ENCODE results near the gene PIP5K1C.

The PIP5K1C gene

DNA sequence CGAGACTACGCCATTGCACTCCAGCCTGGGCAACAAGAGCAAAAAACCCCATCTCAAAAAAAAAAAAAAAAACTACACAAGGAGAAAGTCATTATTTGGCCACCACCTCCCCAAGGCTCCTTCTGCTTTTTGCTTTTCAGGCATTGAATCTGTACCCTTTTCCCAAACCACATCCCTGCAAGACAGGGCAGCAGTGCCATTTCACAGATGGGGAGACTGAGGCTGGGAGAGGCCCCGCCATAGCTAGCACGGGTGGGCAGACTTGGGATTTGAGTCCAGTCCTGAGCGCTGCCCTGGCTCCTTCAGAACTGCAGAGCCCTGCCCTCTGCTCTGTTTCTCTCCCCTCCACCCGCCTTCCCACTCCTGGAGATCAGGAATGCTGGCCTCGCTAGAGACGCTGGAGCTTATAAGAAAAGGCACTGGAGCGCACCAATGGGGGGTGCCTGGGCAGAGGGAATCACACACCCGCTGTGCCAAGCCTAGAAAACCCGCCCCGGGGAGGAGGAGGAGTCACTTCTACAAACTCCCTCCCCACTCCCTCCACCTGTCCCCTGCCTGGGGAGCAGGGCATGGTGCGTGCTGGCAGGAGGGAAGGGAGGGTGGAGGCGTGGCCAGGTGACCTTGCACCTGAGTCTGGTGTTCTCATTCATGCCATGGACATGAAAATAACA is 25.5 kb upstream of the PIP5K1C start:
- ATAC-seq (no peak), DNase-seq (no peak)
- Mint-ChIP-seq H3K4me1 (peaks cover 30% of the 10 kb centered on the region), H3K27me3 (peaks cover 27% of the 10 kb centered on the region), H3K9me3 (no peaks in the 10 kb centered on the region), H3K27ac (no peak overlapping the region), H3K4me3 (no peak overlapping the region)

DNA sequence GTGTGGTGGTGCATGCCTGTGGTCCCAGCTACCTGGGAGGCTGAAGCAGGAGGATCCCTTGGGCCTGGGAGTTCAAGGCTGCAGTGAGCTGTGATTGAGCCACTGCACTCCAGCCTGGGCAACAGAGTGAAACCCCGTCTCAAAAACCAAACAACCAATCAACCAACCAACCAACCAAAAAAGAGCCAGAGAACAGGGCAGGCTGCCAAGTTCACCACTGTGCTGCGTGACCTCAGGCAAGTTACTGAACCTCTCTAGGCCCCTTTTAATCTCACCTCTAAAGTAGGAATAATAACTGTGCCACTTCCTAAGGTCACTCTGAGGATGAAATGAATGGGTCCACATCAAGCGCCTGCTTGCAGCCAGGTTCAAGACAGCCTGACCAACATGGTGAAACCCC is 24.9 kb upstream of the PIP5K1C start:
- H3K27me3 Mint-ChIP-seq: peaks cover 34% of the 10 kb centered on the region
- DNase-seq: no peak
- ATAC-seq: no peak
- H3K9me3 Mint-ChIP-seq: no peaks in the 10 kb centered on the region
- H3K27ac Mint-ChIP-seq: peak overlapping the region in 1 of 2 donors; percentile 84
- H3K4me3 Mint-ChIP-seq: no peak overlapping the region
- H3K4me1 Mint-ChIP-seq: peaks cover 31% of the 10 kb centered on the region

DNA sequence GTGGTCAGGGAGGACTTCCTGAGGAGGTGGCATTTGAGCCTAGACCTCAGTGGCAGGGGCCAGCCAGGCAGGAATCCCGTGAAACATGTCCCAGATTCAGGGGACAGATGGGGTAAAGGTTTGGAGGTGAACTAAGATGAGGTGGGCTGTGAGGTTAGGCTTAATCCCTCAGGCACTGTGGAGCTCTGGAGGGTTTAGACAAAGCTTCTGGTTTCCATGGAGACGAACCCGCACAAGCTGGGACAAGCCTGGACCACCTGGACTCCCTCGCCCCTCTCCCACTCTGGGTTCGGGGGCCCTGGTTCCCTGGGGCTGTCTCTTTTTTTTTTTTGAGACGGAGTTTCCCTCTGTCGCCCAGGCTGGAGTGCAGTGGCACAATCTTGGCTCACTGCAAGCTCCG is 23.6 kb upstream of the PIP5K1C start:
- no peak for DNase-seq
- Mint-ChIP-seq H3K4me3 (no peak overlapping the region), H3K27ac (no peak overlapping the region)

DNA sequence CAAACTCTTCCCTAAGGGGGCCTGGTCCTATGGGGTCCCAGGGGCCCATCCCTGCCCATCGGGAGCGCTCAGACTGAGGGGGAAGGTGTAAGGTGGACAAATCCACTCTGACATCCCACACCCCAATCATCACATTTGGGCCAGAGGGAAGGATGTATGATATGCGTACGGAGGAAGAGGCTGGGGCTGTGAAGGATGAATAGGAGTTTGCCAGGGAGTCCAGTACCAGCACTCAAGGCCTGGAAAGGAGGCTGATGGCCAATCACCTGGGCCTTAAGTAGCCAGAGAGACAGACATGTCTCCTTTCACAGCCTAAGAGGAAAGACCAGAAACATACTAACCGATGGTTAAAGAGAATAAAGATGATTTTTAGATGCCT is 22.8 kb upstream of the PIP5K1C start:
- Mint-ChIP-seq H3K4me3 (no peak overlapping the region), H3K4me1 (peaks cover 35% of the 10 kb centered on the region), H3K27me3 (peaks cover 44% of the 10 kb centered on the region), H3K27ac (no peak overlapping the region), H3K9me3 (no peaks in the 10 kb centered on the region)
- ATAC-seq (no peak), DNase-seq (no peak)

More for the DNA sequence above, 23.6 kb upstream of the PIP5K1C start:
- H3K9me3 Mint-ChIP-seq: no peaks in the 10 kb centered on the region
- H3K27me3 Mint-ChIP-seq: peaks cover 44% of the 10 kb centered on the region
- peaks cover 35% of the 10 kb centered on the region for H3K4me1 Mint-ChIP-seq
- no peak for ATAC-seq

DNA sequence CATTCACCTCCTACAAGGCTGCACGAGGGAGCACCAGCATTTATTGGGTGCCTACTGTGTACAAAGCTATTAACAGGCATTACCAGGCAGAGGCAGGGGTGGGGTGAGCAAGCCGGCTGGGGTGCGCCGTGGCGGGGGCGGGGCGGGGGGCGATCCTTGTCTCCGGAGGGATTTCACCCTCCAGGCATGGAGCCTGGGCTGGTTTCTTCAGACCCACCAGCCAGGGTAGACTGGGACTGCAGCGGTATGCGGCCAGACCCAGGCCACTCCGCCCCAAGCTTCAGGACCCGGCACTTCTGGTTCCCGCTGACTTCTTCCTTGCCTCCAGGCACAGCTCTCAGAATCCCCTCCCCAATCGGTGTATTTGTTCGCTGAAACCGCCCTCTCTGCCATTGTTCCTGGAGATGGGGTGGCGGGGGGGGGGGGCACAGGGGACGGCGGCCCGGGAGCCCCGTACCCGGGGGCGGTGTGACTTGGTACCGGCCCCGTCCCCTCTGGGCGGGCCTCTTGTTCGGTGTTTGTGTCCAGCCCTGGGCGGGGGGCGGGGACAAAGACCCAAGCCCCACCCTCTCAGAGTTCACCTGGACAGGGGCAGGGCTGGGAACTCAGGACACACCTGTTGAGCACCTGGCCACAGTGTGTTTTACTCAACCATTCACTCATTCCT is 22.3 kb upstream of the PIP5K1C start:
- ATAC-seq (no peak), DNase-seq (no peak)
- Mint-ChIP-seq H3K27ac (no peak overlapping the region), H3K27me3 (peaks cover 44% of the 10 kb centered on the region), H3K9me3 (no peaks in the 10 kb centered on the region), H3K4me1 (peaks cover 35% of the 10 kb centered on the region), H3K4me3 (peak overlapping the region; percentile 60 to 79)

DNA sequence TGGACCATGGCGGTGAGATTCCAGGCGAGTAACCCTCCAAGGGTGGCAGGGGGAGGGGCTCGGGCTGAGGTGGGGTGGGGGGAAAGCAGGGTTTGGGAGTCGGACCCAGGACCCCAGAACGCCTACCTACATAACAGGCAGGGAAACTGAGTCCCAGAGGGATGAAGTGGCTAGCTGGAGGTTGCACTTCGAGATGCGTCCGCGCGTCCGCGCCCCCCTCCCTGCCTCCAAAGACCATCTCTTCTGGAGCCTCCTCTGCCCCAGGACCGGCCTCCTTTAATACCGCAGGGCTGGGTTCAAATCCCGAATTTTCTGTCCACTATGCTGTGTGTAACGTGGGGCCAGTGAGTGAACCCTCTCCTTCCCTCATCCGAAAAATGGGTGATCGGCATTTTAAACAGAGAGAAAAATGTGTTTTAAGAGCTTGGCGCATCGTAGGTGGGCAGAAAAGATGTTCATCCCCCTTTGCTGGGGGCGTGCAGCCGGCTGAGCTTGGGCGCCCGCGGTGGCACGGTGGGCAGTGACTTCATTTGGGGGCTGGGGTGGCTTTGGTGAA is 21.7 kb upstream of the PIP5K1C start:
- Mint-ChIP-seq H3K27ac (no peak overlapping the region), H3K4me3 (peak overlapping the region; percentile 69 to 79), H3K4me1 (peaks cover 35% of the 10 kb centered on the region), H3K27me3 (peaks cover 44% of the 10 kb centered on the region), H3K9me3 (no peaks in the 10 kb centered on the region)
- ATAC-seq: no peak
- DNase-seq: no peak

DNA sequence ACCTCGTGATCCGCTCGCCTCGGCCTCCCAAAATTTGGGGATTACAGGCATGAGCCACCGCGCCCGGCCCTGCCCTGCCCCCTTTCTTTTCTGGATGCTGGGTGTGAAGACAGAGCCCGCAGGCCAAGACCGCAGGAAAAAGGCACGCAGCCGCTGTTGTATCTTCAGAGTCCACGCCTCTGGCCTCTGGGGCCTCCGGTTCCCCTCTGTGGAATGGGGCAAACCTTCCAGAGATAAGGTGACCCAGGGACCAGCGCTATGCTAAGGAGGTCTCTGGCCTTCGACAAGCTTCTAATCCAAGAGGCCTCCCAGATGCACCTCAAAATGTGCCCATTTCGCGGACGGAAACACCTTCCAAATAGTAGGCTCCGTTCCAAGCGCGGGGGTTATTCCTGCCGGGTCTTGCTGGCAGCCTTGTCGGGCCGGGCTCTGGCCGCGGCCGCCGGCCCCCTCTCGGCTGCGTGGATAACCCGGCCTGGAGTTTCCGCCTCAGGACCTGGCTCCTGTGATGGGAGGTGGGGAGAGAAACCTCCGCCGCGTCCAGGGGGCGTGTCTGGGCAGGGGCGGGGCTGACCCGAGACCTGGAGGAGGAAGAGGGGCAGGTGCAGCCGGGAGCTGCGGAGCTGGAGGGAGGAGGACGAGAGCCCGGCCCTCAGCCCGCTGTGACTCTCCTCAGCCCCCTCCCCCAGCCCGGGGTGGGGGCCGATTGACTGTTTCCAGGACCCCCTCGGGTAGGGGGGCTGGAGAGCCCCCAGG is 21.0 kb upstream of the PIP5K1C start:
- peak; percentile 90 to 91 for DNase-seq
- Mint-ChIP-seq H3K4me3 (peak overlapping the region; percentile 69 to 79), H3K27ac (no peak overlapping the region), H3K27me3 (peaks cover 44% of the 10 kb centered on the region), H3K9me3 (no peaks in the 10 kb centered on the region), H3K4me1 (peaks cover 35% of the 10 kb centered on the region)
- ATAC-seq: peak; percentile 88

DNA sequence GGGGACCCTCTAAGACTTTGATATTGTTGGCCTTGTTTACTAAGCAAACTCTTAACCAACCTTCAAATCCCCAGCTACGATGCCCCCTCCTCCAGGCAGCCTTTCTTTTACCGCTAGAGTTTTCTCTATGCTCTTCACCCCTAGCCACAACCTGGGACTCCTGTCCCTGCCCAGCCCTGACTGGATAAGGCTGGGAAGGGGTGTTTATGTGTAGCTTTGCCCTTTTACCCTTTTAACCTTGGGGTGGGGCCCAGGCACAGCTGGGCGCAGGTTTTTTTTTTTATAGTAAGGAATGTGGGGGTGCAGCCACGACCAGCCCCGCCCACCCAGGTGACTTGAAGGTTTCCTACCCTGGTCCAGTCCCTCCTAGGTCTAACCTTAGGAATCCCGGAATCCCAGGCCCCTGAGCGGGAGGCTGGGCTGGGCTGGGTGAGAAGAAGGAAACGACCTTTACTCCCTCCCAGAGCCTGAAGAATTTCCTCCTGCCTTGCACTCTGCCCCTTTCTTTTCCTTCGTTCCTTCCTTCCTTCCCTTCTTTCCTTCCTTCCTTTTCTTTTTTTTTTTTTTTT is 20.2 kb upstream of the PIP5K1C start:
- Mint-ChIP-seq H3K27me3 (peaks cover 44% of the 10 kb centered on the region), H3K27ac (no peak overlapping the region), H3K9me3 (no peaks in the 10 kb centered on the region), H3K4me1 (peaks cover 32% of the 10 kb centered on the region), H3K4me3 (no peak overlapping the region)
- DNase-seq: no peak
- ATAC-seq: no peak

DNA sequence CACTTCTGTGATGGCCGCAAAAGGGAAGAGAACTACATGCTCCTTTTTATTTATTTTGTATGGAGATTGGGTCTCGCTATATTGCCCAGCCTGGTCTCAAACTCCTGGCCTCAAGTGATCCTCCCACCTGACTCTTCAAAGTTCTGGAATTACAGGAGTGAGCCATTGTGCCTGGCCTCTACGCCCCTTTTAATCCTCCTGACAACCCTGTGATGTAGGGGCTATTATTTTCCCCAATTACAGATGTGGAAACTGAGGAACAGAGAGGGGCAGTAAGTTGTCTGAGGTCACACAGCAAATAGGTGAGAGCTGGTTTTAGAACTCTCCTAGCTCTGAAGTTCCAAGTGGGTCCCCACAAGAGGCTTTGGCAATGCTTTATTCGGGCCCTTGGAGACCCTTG is 19.6 kb upstream of the PIP5K1C start:
- Mint-ChIP-seq H3K4me3 (no peak overlapping the region), H3K27me3 (peaks cover 44% of the 10 kb centered on the region), H3K4me1 (peaks cover 27% of the 10 kb centered on the region), H3K9me3 (no peaks in the 10 kb centered on the region), H3K27ac (no peak overlapping the region)
- no peak for DNase-seq
- no peak for ATAC-seq

DNA sequence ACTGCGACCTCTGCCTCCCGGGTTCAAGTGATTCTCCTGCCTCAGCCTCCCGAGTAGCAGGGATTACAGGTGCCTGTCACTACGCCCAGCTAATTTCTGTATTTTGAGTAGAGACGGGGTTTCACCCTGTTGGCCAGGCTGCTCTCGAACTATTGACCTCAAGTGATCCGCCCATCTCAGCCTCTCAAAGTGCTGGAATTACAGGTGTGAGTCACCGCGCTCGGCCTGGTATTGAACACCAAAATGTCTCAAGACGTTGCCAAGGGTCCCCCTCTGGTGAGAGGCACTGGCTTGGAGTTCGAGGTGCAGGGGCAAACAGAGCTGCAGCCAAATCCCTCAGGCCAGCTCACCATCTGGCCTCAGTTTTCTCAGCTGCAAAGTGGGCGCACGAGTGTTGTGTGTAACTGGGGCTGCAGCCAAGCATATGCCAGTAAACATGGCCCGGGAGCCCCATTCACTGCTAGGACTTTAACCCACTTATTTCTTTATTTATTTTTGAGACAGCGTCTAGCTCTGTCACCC is 15.9 kb upstream of the PIP5K1C start:
- H3K9me3 Mint-ChIP-seq: no peaks in the 10 kb centered on the region
- H3K4me3 Mint-ChIP-seq: no peak overlapping the region
- peaks cover 15% of the 10 kb centered on the region for H3K4me1 Mint-ChIP-seq
- no peak overlapping the region for H3K27ac Mint-ChIP-seq
- H3K27me3 Mint-ChIP-seq: peaks cover 21% of the 10 kb centered on the region
- DNase-seq: no peak
- ATAC-seq: no peak

DNA sequence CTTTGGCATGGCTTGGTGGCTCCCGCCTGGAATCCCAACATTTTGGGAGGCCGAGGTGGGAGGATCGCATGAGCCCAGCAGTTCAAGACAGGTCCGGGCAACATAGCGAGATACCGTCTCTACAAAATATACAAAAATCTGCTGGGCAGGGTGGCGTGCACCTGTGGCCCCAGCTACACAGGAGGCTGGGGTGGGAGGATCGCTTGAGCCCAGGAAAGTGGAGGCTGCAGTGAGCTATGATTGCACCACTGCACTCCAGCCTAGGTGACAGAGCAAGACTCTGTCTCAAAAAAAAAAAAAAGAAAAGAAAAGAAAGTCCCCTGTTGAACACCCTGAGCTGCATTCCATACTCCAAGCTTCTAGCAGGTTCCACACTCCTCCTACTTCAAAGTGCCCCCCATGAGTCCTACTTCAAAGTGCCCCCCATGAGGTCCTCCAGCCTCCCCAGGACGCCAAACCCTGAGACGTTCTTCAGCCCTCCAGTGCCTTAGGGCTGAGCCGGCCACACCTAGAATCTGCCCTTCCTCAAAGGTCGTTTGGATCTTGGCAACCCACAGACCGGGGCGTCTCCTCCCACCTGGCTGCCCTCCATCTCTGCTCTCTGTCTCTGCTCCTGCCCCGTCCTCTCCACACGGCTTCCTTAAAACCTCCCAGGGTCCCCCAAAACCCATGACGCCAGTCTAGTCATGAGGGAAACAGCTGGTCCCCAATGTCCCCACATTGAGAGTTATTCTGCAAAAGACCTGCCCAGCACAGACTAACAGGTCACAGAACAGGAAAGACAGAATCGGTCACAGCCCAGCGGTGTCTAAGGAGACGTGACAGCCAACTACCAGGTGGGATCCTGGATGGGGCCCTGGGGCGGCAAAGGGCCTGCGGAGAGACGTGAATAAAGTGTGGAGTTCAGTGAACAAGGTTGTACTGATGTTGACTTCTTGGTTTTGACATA is 12.7 kb upstream of the PIP5K1C start:
- DNase-seq (no peak), ATAC-seq (no peak)
- no peak overlapping the region for H3K27ac Mint-ChIP-seq
- peaks cover 16% of the 10 kb centered on the region for H3K27me3 Mint-ChIP-seq
- no peak overlapping the region for H3K4me3 Mint-ChIP-seq
- H3K9me3 Mint-ChIP-seq: no peaks in the 10 kb centered on the region
- H3K4me1 Mint-ChIP-seq: peaks cover 6% of the 10 kb centered on the region

DNA sequence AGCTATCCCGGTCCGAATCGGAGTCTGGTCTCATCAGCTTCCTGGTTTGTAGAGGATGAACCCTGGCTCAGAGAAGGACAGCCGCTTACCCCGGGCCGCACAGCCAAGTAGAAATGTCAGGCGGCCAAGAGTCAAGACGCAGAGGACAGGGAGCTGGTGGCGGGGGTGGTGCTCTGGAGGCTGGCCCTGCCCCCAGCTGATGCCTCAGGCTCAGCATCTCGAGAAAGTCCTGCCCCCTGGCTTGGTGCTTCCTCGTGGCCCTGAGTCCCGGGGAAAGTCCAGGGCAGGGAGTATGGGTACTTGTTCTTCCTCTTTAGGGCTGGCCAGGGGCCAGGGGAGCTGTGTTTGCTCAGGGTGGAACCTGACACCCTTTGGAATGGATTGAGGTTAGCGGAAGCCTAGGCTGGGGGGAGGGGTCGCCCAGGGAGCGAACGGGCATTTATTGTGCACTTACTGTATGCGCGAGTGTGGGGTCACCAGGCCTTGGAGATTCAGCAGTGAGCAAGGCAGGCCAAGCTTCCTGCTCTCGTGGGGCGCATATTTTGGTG is 10.1 kb upstream of the PIP5K1C start:
- no peak for ATAC-seq
- Mint-ChIP-seq H3K4me1 (peaks cover 11% of the 10 kb centered on the region), H3K4me3 (no peak overlapping the region), H3K27me3 (peaks cover 29% of the 10 kb centered on the region), H3K27ac (peak overlapping the region in 1 of 2 donors; percentile 7), H3K9me3 (no peaks in the 10 kb centered on the region)
- DNase-seq: no peak

DNA sequence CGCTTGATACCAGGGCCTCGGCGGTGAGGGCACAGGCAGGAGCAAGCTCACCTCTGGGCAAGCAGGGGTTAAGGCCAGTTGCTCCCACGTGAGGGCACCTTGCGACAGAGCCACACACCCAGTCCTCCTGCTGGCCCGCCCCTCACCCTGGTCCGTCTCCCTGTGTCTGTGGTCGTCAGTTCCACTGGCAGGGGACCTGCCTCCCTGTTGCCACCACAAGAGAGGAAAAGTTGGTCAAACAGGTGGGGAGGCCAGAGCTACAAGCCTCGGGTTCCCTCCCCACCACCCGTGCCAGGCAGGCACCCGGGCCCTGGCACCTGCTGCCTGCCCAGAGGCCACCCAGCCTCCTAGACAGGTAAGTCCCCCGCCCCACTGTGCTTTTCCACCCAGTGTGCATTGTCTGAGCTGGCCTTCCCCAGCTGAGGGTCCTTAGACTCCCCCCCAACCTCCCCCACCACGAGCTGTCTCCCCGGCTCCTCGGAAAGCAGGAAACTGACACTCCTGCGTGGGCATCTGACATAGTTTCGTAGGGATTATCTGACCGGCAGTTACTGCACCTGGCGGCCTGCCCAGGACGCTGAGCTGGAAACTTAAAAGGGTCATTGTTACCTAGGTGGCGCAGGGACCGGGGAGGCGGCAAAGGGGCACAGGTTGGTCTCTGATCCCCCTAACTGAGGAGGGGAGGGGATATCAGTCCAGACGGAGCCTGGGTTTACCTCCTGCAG is 8.1 kb upstream of the PIP5K1C start, which contains the start of gene TJP3:
TJP3 (plus strand) TSS at position 178 of the 725 bp plus-strand sequence. CDS start 20,049 bp downstream, outside the sequence.
- peaks cover 29% of the 10 kb centered on the region for H3K27me3 Mint-ChIP-seq
- H3K9me3 Mint-ChIP-seq: no peaks in the 10 kb centered on the region
- DNase-seq (no peak), ATAC-seq (no peak)
- no peak within 1 kb of the TSS for H3K4me3 Mint-ChIP-seq
- peaks cover 10% of the 10 kb centered on the region for H3K4me1 Mint-ChIP-seq
- H3K27ac Mint-ChIP-seq: no peak within 1 kb of the TSS

DNA sequence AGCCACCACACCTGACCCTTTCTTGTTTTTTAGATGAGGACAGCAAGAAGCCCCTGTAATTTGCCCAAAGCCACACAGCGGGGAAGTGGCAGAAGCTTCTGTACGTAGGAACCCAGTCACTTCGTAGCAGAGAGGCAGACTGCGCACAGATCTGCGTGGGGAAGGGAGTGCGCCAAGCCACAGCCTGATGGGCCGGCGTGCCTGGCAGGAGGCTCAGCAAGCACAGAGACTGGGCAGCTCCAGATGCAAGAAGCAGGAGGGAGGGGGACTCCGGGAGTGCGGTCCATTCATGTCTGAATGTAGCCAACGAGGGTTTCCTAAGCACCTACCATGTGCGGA is 7.6 kb upstream of the PIP5K1C start:
- H3K27me3 Mint-ChIP-seq: peaks cover 29% of the 10 kb centered on the region
- no peaks in the 10 kb centered on the region for H3K9me3 Mint-ChIP-seq
- DNase-seq (no peak), ATAC-seq (no peak)
- H3K4me3 Mint-ChIP-seq: no peak overlapping the region
- no peak overlapping the region for H3K27ac Mint-ChIP-seq
- H3K4me1 Mint-ChIP-seq: peaks cover 5% of the 10 kb centered on the region
